Choroid plexus epithelial cell (primary cell): ENCODE data around the gene GRIK2.

ENCODE experiments used
- DNase-seq: peaks from one replicate; pipeline ENCODE4 v3.0.0-alpha.2; 2010; ENCODE audit warnings: low read depth
- H3K4me3 ChIP-seq: 2 replicates; pipeline ENCODE4 v1.5.1; 2011; ENCODE audit warnings: low read depth, mild to moderate bottlenecking, control low read depth, low read length, moderate library complexity
- TF ChIP-seq, protein P1 (sequence below): conservative IDR thresholded peaks from 2 replicates; pipeline ENCODE4 v1.5.1; 2011; ENCODE audit warnings: low read depth, mild to moderate bottlenecking, control low read depth, inconsistent platforms, low read length, moderate library complexity

The GRIK2 gene

DNA sequence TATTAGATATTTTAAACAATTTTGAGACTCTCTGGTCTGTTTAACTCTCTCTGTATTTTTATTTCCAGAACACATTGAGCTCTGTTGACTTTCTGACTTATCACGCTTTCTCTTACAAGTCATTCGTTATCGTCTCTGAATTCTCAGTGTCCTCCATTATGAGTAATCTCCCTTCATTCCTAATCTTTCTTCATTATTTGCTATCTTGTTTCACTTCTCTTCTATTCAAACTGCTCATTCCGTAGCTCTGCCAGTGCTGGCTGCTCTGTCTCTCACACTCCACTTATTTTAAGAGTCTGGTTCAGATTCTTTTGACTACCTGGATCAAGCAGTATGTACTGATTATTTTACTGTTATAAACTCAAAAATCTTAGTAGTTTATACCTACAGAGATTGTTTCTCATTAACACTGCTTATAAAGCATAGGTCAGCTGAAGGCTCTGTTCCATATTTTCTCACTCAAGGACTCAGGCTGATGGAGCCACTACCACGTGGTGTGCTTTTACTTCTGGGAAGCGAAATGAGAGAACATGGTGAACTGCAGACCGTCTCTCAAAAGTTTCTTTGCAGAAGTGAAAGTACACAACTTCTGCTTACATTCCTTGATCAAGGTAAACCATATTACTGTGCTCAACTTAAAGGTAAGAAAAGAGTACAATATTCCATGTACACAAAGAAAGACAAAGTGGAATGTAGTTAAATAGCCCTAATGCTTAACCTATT lies 485.2 kb downstream of the GRIK2 start:
- no peak overlapping the region for H3K4me3 ChIP-seq
- TF ChIP-seq, protein P1, sequence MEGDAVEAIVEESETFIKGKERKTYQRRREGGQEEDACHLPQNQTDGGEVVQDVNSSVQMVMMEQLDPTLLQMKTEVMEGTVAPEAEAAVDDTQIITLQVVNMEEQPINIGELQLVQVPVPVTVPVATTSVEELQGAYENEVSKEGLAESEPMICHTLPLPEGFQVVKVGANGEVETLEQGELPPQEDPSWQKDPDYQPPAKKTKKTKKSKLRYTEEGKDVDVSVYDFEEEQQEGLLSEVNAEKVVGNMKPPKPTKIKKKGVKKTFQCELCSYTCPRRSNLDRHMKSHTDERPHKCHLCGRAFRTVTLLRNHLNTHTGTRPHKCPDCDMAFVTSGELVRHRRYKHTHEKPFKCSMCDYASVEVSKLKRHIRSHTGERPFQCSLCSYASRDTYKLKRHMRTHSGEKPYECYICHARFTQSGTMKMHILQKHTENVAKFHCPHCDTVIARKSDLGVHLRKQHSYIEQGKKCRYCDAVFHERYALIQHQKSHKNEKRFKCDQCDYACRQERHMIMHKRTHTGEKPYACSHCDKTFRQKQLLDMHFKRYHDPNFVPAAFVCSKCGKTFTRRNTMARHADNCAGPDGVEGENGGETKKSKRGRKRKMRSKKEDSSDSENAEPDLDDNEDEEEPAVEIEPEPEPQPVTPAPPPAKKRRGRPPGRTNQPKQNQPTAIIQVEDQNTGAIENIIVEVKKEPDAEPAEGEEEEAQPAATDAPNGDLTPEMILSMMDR, result no peak
- DNase-seq, result no peak

DNA sequence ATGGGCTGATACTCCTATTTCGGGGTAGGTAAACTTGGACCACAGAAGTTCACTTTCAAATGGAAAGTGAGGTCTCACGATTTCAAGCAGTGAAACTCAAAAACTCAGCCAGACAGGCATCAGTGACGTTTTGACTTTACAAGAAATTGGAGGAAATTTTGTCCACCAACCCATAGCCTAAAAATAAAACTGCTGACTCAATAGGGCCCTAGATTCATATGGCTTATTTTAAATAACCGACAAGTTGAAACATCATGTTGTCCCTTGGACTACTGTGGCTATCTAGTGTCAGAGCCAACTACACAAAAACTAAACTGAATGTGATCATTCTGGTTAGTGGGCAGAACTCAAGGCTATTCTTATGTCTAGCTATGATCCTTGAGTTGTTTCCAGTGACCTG lies 486.3 kb downstream of the GRIK2 start:
- H3K4me3 ChIP-seq, result no peak overlapping the region
- DNase-seq, result no peak
- TF ChIP-seq, protein P1, result no peak

DNA sequence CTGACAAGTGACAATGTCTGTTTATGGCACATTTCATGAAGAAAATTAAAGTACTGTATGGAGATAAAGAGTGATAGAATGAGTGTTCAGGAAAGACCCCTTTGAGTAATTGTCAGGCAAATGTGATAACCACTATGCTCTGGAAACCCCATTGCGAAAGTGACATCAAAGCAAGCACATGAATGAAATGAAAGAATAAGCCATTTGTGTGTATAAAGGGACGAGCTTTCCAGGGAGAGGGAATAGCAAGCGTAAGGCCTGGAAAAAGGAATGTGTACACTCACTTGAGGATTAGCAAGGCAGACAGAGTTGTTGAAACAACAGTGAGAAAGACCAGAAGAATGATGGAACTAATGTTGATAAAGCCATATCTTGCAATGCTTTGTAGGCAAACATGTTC lies 490.0 kb downstream of the GRIK2 start:
- H3K4me3 ChIP-seq, result no peak overlapping the region
- DNase-seq, result peak; percentile 4

DNA sequence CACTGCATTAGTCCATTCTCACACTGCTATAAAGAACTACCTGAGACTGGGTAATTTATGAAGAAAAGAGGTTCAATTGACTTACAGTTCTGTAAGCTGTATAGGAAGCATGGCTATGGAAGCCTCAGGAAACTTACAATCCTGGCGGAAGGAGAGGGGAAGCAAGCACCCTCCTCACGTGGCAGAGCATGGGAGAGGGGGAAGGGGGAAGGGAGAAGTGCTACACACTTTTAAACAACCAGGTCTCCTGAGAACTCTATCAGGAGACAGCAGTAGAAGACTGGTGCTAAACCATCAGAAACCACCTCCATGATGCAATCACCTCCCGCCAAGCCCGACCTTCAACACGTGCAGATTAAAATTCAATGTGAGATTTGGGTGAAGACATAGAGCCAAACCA lies 494.0 kb downstream of the GRIK2 start:
- TF ChIP-seq, protein P1, result no peak
- no peak for DNase-seq
- H3K4me3 ChIP-seq, result no peak overlapping the region

More for the DNA sequence above, 490.0 kb downstream of the GRIK2 start:
- TF ChIP-seq, protein P1, result no peak

DNA sequence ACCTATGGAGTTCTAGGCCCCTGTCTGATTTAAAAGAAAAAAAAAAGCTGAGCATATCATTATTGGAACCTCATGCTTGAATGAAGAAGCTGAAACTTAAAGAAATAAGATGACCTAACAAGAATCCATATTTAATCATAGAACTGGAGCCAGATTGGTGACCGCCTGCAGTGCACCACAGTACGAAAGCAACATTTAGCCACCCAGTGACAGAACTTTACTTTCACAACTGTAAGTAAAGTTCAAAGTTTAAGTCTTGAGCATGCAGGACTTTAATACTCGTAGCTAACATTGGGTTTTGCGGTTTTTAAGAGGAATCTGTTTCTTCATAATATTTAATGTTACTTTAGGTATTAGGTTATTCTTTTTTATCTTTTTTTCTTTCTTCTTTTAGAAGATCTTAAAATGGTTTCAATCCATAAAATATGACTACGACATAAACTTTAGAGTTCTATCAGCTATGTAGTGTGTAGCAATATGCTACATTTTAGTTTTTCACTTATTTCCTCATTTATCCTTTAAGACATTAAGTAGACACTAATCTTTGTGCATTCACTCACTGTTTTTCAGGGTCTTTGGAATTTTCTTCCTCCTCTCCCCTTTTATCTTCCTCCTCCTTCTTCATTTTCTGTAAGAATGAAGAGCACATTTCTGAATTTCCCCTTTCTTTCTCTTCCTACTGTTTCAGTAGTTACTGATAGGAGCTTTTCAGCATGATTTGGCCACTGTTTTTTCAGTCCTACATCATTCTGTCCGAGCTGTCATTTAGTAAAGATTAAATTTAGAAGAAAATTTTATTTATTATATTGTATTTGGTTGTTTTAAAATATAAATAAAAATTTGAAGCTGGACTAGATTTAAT lies 514.1 kb downstream of the GRIK2 start:
- TF ChIP-seq, protein P1, result no peak
- peak; percentile 57 for DNase-seq
- no peak overlapping the region for H3K4me3 ChIP-seq

DNA sequence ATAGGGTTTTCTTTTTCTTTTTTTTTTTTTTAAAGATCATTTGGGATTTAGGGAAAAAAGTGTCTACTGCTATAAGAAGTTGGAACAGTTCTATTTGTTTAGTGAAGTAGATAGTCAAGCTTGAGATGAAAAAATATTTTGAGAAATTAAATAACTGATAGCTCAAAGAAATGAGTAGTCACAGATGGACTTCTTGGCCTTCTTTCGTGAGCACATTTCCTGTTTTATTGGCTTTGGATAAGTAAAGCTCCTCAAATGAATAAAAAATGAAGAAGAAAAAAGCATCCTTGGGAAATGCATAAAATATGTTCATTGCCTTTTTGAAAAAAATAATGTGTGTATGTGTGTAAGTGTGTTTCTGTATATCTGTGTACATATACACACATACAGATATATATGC lies 515.9 kb downstream of the GRIK2 start:
- no peak overlapping the region for H3K4me3 ChIP-seq
- TF ChIP-seq, protein P1, result no peak
- no peak for DNase-seq

DNA sequence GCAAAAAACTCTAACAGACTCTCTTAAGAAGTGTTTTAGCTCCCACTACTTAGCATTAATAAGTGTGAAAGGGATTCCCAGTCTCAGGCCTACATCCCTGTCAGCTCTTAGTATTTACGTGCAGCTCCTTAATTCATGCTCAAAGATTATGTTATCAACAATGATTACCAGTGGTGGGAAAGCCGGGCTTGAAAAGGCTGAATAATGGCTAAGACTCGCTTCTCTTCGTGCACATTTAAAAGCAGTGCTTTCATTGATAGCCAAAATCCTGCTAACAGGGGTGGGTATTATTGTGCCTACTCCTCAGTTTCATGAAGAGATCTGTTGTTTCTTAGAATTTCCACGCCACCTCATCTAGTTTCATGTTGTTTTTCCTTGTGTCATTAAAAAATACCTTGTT lies 518.8 kb downstream of the GRIK2 start:
- DNase-seq, result no peak
- TF ChIP-seq, protein P1, result no peak

More for the DNA sequence above, 518.8 kb downstream of the GRIK2 start:
- no peak overlapping the region for H3K4me3 ChIP-seq
